ENCODE data around the gene C16orf54. TPM values are rescaled to one million over a fixed set of nuclear protein-coding genes. Genes with fewer than 3 reads are reported as not detected.
"Not testable (repeated sequence)": the region's sequence is repeated elsewhere in the genome, so short reads cannot be mapped to it uniquely, and the experiment has no call there.

C16orf54 gene
- total and polyA plus RNA-seq, 5 donors from 2014 or later, result 31.4 to 89.4 (median 77.3) TPM

GRCh38 chr16:29765167-29766032 is 19.6 kb upstream of the C16orf54 start:
- no peaks in the 10 kb centered on the region for H3K9me3 ChIP-seq (ENCODE audit: control insufficient read depth in 2 of 2, low read length in 2 of 2)
- no peaks in the 10 kb centered on the region for H3K4me1 ChIP-seq (ENCODE audit: control insufficient read depth, insufficient read depth, low read length, poor library complexity, severe bottlenecking)
- H3K4me1 Mint-ChIP-seq, result peaks cover 4 to 8% (median 5%) of the 10 kb centered on the region in 4 donors
- H3K27me3 ChIP-seq (ENCODE audit: control insufficient read depth, insufficient read depth, low read length), result no peaks in the 10 kb centered on the region
- H3K27ac Mint-ChIP-seq, result peak overlapping the region in 2 of 3 donors; percentile 70 to 82
- H3K36me3 ChIP-seq (ENCODE audit: control insufficient read depth, insufficient read depth, low read length), result no peaks in the 10 kb centered on the region
- H3K27me3 Mint-ChIP-seq, result peaks cover 6% of the 10 kb centered on the region
- H3K4me3 Mint-ChIP-seq, result no peak overlapping the region
- no peaks in the 10 kb centered on the region for H3K36me3 Mint-ChIP-seq
- H3K4me3 ChIP-seq (ENCODE audit: low read depth, low read length), result no peak overlapping the region
- no peaks in the 10 kb centered on the region for H3K9me3 Mint-ChIP-seq
- ATAC-seq (ENCODE audit: low read depth in 2 of 2) (no peak), DNase-seq (no peak)
- no peak overlapping the region for H3K27ac ChIP-seq (ENCODE audit: insufficient read depth, low read length, poor library complexity, severe bottlenecking)

GRCh38 chr16:29763326-29763725 is 17.5 kb upstream of the C16orf54 start:
- no peak for ATAC-seq (ENCODE audit: low read depth in 2 of 2)
- Histone ChIP-seq H3K27ac (ENCODE audit: insufficient read depth, low read length, poor library complexity, severe bottlenecking) (no peak overlapping the region), H3K4me3 (ENCODE audit: low read depth, low read length) (no peak overlapping the region), H3K9me3 (ENCODE audit: control insufficient read depth in 2 of 2, low read length in 2 of 2) (no peaks in the 10 kb centered on the region), H3K4me1 (ENCODE audit: control insufficient read depth, insufficient read depth, low read length, poor library complexity, severe bottlenecking) (no peaks in the 10 kb centered on the region), H3K27me3 (ENCODE audit: control insufficient read depth, insufficient read depth, low read length) (no peaks in the 10 kb centered on the region), H3K36me3 (ENCODE audit: control insufficient read depth, insufficient read depth, low read length) (no peaks in the 10 kb centered on the region)
- Mint-ChIP-seq H3K36me3 (no peaks in the 10 kb centered on the region), H3K4me1 (peaks cover 0 to 9% (median 6%) of the 10 kb centered on the region in 4 donors), H3K27ac (no peak overlapping the region), H3K9me3 (no peaks in the 10 kb centered on the region), H3K27me3 (peaks cover 6% of the 10 kb centered on the region), H3K4me3 (no peak overlapping the region)
- DNase-seq, result no peak

GRCh38 chr16:29761882-29762281 is 16.1 kb upstream of the C16orf54 start:
- H3K27ac Mint-ChIP-seq, result no peak overlapping the region
- H3K9me3 ChIP-seq (ENCODE audit: control insufficient read depth in 2 of 2, low read length in 2 of 2), result no peaks in the 10 kb centered on the region
- ATAC-seq (ENCODE audit: low read depth in 2 of 2) (no peak), DNase-seq (peak in 1 of 3 donors; percentile 14)
- H3K4me3 Mint-ChIP-seq, result no peak overlapping the region
- no peaks in the 10 kb centered on the region for H3K36me3 ChIP-seq (ENCODE audit: control insufficient read depth, insufficient read depth, low read length)
- no peak overlapping the region for H3K27ac ChIP-seq (ENCODE audit: insufficient read depth, low read length, poor library complexity, severe bottlenecking)
- no peaks in the 10 kb centered on the region for H3K9me3 Mint-ChIP-seq
- no peaks in the 10 kb centered on the region for H3K27me3 ChIP-seq (ENCODE audit: control insufficient read depth, insufficient read depth, low read length)
- H3K4me1 ChIP-seq (ENCODE audit: control insufficient read depth, insufficient read depth, low read length, poor library complexity, severe bottlenecking), result peaks cover 2% of the 10 kb centered on the region
- no peaks in the 10 kb centered on the region for H3K36me3 Mint-ChIP-seq
- H3K4me1 Mint-ChIP-seq, result peaks cover 0 to 16% (median 6%) of the 10 kb centered on the region in 4 donors
- peaks cover 6% of the 10 kb centered on the region for H3K27me3 Mint-ChIP-seq
- H3K4me3 ChIP-seq (ENCODE audit: low read depth, low read length), result no peak overlapping the region

- H3K4me3 ChIP-seq (ENCODE audit: low read depth, low read length); H3K9me3 ChIP-seq (ENCODE audit: control insufficient read depth in 2 of 2, low read length in 2 of 2); H3K36me3 ChIP-seq (ENCODE audit: control insufficient read depth, insufficient read depth, low read length); DNase-seq; H3K27me3 Mint-ChIP-seq; H3K27ac ChIP-seq (ENCODE audit: insufficient read depth, low read length, poor library complexity, severe bottlenecking); H3K36me3 Mint-ChIP-seq; ATAC-seq (ENCODE audit: low read depth in 2 of 2); H3K27me3 ChIP-seq (ENCODE audit: control insufficient read depth, insufficient read depth, low read length); H3K4me3 Mint-ChIP-seq; H3K9me3 Mint-ChIP-seq; H3K4me1 ChIP-seq (ENCODE audit: control insufficient read depth, insufficient read depth, low read length, poor library complexity, severe bottlenecking); H3K27ac Mint-ChIP-seq: not testable (repeated sequence)
- H3K4me1 Mint-ChIP-seq, result peaks cover 0 to 21% (median 8%) of the 10 kb centered on the region in 4 donors
Measured at GRCh38 chr16:29761280-29761651, 15.5 kb upstream of the C16orf54 start.

- ATAC-seq (ENCODE audit: low read depth in 2 of 2), result no peak
- H3K27me3 ChIP-seq (ENCODE audit: control insufficient read depth, insufficient read depth, low read length), result no peaks in the 10 kb centered on the region
- H3K9me3 ChIP-seq (ENCODE audit: control insufficient read depth in 2 of 2, low read length in 2 of 2), result no peaks in the 10 kb centered on the region
- H3K36me3 ChIP-seq (ENCODE audit: control insufficient read depth, insufficient read depth, low read length), result no peaks in the 10 kb centered on the region
- peak overlapping the region in 2 of 3 donors; percentile 52 to 73 for H3K27ac Mint-ChIP-seq
- no peak for DNase-seq
- no peak overlapping the region for H3K4me3 Mint-ChIP-seq
- H3K4me1 ChIP-seq (ENCODE audit: control insufficient read depth, insufficient read depth, low read length, poor library complexity, severe bottlenecking), result peaks cover 5% of the 10 kb centered on the region
- H3K27ac ChIP-seq (ENCODE audit: insufficient read depth, low read length, poor library complexity, severe bottlenecking), result no peak overlapping the region
- no peaks in the 10 kb centered on the region for H3K9me3 Mint-ChIP-seq
- H3K4me1 Mint-ChIP-seq, result peaks cover 0 to 24% (median 6%) of the 10 kb centered on the region in 4 donors
- no peak overlapping the region for H3K4me3 ChIP-seq (ENCODE audit: low read depth, low read length)
- no peaks in the 10 kb centered on the region for H3K36me3 Mint-ChIP-seq
- peaks cover 6% of the 10 kb centered on the region for H3K27me3 Mint-ChIP-seq
Measured at GRCh38 chr16:29760567-29761279, 14.9 kb upstream of the C16orf54 start.

- Histone ChIP-seq H3K4me1 (ENCODE audit: control insufficient read depth, insufficient read depth, low read length, poor library complexity, severe bottlenecking) (peaks cover 15% of the 10 kb centered on the region), H3K4me3 (ENCODE audit: low read depth, low read length) (no peak overlapping the region), H3K27ac (ENCODE audit: insufficient read depth, low read length, poor library complexity, severe bottlenecking) (no peak overlapping the region), H3K27me3 (ENCODE audit: control insufficient read depth, insufficient read depth, low read length) (no peaks in the 10 kb centered on the region), H3K36me3 (ENCODE audit: control insufficient read depth, insufficient read depth, low read length) (no peaks in the 10 kb centered on the region), H3K9me3 (ENCODE audit: control insufficient read depth in 2 of 2, low read length in 2 of 2) (no peaks in the 10 kb centered on the region)
- DNase-seq (no peak), ATAC-seq (ENCODE audit: low read depth in 2 of 2) (no peak)
- Mint-ChIP-seq H3K9me3 (no peaks in the 10 kb centered on the region), H3K27me3 (peaks cover 5% of the 10 kb centered on the region), H3K4me1 (peaks cover 6 to 38% (median 10%) of the 10 kb centered on the region in 4 donors), H3K36me3 (no peaks in the 10 kb centered on the region), H3K27ac (peak overlapping the region in 1 of 3 donors; percentile 21), H3K4me3 (no peak overlapping the region)
Measured at GRCh38 chr16:29757950-29758466, 12.2 kb upstream of the C16orf54 start.

GRCh38 chr16:29757086-29757485 is 11.3 kb upstream of the C16orf54 start:
- Mint-ChIP-seq H3K4me1 (peaks cover 6 to 38% (median 10%) of the 10 kb centered on the region in 4 donors), H3K27ac (peak overlapping the region; percentile 21 to 74 (median 32))
- H3K36me3 Mint-ChIP-seq; H3K9me3 Mint-ChIP-seq; H3K4me3 ChIP-seq (ENCODE audit: low read depth, low read length); H3K36me3 ChIP-seq (ENCODE audit: control insufficient read depth, insufficient read depth, low read length); H3K27ac ChIP-seq (ENCODE audit: insufficient read depth, low read length, poor library complexity, severe bottlenecking); H3K9me3 ChIP-seq (ENCODE audit: control insufficient read depth in 2 of 2, low read length in 2 of 2); ATAC-seq (ENCODE audit: low read depth in 2 of 2); DNase-seq; H3K27me3 Mint-ChIP-seq; H3K27me3 ChIP-seq (ENCODE audit: control insufficient read depth, insufficient read depth, low read length); H3K4me3 Mint-ChIP-seq: not testable (repeated sequence)
- H3K4me1 ChIP-seq (ENCODE audit: control insufficient read depth, insufficient read depth, low read length, poor library complexity, severe bottlenecking), result peaks cover 15% of the 10 kb centered on the region
